Tibial nerve (tissue), 4 donors: ENCODE measurements around the gene CERCAM.

Source experiments
- EP300 ChIP-seq, 2 donors: sonication (generic); formaldehyde crosslinking; IDR thresholded peaks; one replicate each; pipeline ENCODE4 v1.6.1; 2017; ENCODE audit warnings: antibody characterized with exemption in 2 of 2, mild to moderate bottlenecking in 1 of 2
- TF ChIP-seq, protein P1 (sequence below), 5 experiments: fragments of 200-600 bp in 3 of 5; fragments of 450-650 bp in 2 of 5; sonication (generic) in 3 of 5; IDR thresholded peaks; one replicate each; pipeline ENCODE4 v1.5.1; 2016 to 2019; ENCODE audit warnings: antibody characterized with exemption in 5 of 5, mild to moderate bottlenecking in 3 of 5, moderate library complexity in 2 of 5

GRCh38 chr9:128409450-128409849 lies 11.2 kb upstream of the CERCAM start:
- TF ChIP-seq, protein P1, sequence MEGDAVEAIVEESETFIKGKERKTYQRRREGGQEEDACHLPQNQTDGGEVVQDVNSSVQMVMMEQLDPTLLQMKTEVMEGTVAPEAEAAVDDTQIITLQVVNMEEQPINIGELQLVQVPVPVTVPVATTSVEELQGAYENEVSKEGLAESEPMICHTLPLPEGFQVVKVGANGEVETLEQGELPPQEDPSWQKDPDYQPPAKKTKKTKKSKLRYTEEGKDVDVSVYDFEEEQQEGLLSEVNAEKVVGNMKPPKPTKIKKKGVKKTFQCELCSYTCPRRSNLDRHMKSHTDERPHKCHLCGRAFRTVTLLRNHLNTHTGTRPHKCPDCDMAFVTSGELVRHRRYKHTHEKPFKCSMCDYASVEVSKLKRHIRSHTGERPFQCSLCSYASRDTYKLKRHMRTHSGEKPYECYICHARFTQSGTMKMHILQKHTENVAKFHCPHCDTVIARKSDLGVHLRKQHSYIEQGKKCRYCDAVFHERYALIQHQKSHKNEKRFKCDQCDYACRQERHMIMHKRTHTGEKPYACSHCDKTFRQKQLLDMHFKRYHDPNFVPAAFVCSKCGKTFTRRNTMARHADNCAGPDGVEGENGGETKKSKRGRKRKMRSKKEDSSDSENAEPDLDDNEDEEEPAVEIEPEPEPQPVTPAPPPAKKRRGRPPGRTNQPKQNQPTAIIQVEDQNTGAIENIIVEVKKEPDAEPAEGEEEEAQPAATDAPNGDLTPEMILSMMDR (IDR thresholded peaks at IDR 0.05): no peak
- no peak for TF ChIP-seq EP300 (IDR thresholded peaks at IDR 0.05)
